Measurements from ENCODE around the gene KIFBP. TPM values are rescaled to one million over a fixed set of nuclear protein-coding genes. Genes with fewer than 3 reads are reported as not detected.

KIFBP gene
- total RNA-seq, 1 donor from 2014 or later = 20.6 TPM

GRCh38 chr10:69042838-69043237 lies 54.2 kb downstream of the KIFBP start:
- Histone ChIP-seq H3K9me3 (no peaks in the 10 kb centered on the region), H3K4me1 (peaks cover 37% of the 10 kb centered on the region), H3K27me3 (ENCODE audit: low read depth) (no peaks in the 10 kb centered on the region), H3K27ac (no peak overlapping the region), H3K36me3 (no peaks in the 10 kb centered on the region), H3K4me3 (no peak overlapping the region)
- ATAC-seq (no peak), DNase-seq (no peak)
- intact Hi-C loops (cut with DNase I) = no loop called here
- TF ChIP-seq CTCF (IDR thresholded peaks at IDR 0.05) = no peak

- Histone ChIP-seq H3K27me3 (ENCODE audit: low read depth) (no peaks in the 10 kb centered on the region), H3K4me1 (peaks cover 45% of the 10 kb centered on the region), H3K4me3 (no peak overlapping the region), H3K9me3 (no peaks in the 10 kb centered on the region), H3K36me3 (no peaks in the 10 kb centered on the region), H3K27ac (peak overlapping the region; percentile 81)
- intact Hi-C loops (cut with DNase I) = no loop called here
- TF ChIP-seq CTCF (IDR thresholded peaks at IDR 0.05) = no peak
- DNase-seq (peak; percentile 30), ATAC-seq (no peak)
Observed at GRCh38 chr10:69043931-69044531, 55.4 kb downstream of the KIFBP start.

GRCh38 chr10:69044546-69044945 lies 55.9 kb downstream of the KIFBP start:
- peak; percentile 3 for DNase-seq
- Histone ChIP-seq H3K9me3 (no peaks in the 10 kb centered on the region), H3K36me3 (no peaks in the 10 kb centered on the region), H3K27ac (peak overlapping the region; percentile 81), H3K4me1 (peaks cover 49% of the 10 kb centered on the region), H3K27me3 (ENCODE audit: low read depth) (no peaks in the 10 kb centered on the region), H3K4me3 (no peak overlapping the region)
- intact Hi-C loops (cut with DNase I) = no loop called here
- ATAC-seq = peak in 1 of 2 donors; percentile 36
- TF ChIP-seq CTCF (IDR thresholded peaks at IDR 0.05) = no peak

- no peaks in the 10 kb centered on the region for H3K36me3 ChIP-seq
- intact Hi-C loops (cut with DNase I) = no loop called here
- no peak overlapping the region for H3K4me3 ChIP-seq
- peaks cover 49% of the 10 kb centered on the region for H3K4me1 ChIP-seq
- peak overlapping the region; percentile 81 for H3K27ac ChIP-seq
- ATAC-seq = peak; percentile 76 to 78
- TF ChIP-seq CTCF (IDR thresholded peaks at IDR 0.05) = no peak
- no peaks in the 10 kb centered on the region for H3K27me3 ChIP-seq (ENCODE audit: low read depth)
- DNase-seq = peak; percentile 48
- H3K9me3 ChIP-seq = no peaks in the 10 kb centered on the region
Observed at GRCh38 chr10:69045441-69046300, 57.1 kb downstream of the KIFBP start.

- ATAC-seq (no peak), DNase-seq (peak; percentile 27)
- TF ChIP-seq CTCF (IDR thresholded peaks at IDR 0.05) = no peak
- Histone ChIP-seq H3K27ac (peak overlapping the region; percentile 76), H3K36me3 (no peaks in the 10 kb centered on the region), H3K27me3 (ENCODE audit: low read depth) (no peaks in the 10 kb centered on the region), H3K9me3 (no peaks in the 10 kb centered on the region), H3K4me1 (peaks cover 55% of the 10 kb centered on the region), H3K4me3 (no peak overlapping the region)
- intact Hi-C loops (cut with DNase I) = no loop called here
Observed at GRCh38 chr10:69047111-69047832, 58.7 kb downstream of the KIFBP start.
